Measurements from ENCODE around the gene CCT7. TPM values are rescaled to one million over a fixed set of nuclear protein-coding genes. Genes with fewer than 3 reads are reported as not detected.

CCT7 gene
- polyA plus RNA-seq, 2 of the 4 experiments (the other 2 are of a cell fraction) = 685 to 850 TPM

GRCh38 chr2:73250872-73251846 lies 17.1 kb downstream of the CCT7 start (continued):
- no peak for TF ChIP-seq NPAS2 (CRISPR knock-in tag; IDR thresholded peaks at IDR 0.05; ENCODE audit: borderline replicate concordance)

- TF ChIP-seq JUNB (IDR thresholded peaks at IDR 0.05) (no peak), CBX2 (IDR thresholded peaks at IDR 0.05; ENCODE audit: borderline replicate concordance, low read depth) (no peak), HOXB13 (CRISPR knock-in tag; IDR thresholded peaks at IDR 0.05; ENCODE audit: low read depth) (no peak)
- 94% methylated on average over 17 of the region's 17 CpGs for WGBS (ENCODE audit: missing lambda C conversion rate)
- Histone ChIP-seq H3K4me1 (no peaks in the 10 kb centered on the region), H3K4me3 (no peak overlapping the region), H3K27ac (no peak overlapping the region), H3K9me3 (no peaks in the 10 kb centered on the region), H3K4me2 (no peak overlapping the region)
- ChIA-PET POLR2A (interaction anchor here (3.2 kb wide), 1 partner anchor 19 kb away, joined by 12 read pairs; the partner anchor contains the start of genes CCT7 and PRADC1), CTCF (interaction anchor here (0.6 to 2.3 kb wide), 8 partner anchors 8 to 75 kb away, joined by 3 to 6 read pairs (median 4); partner anchors contain the start of gene PRADC1)
- no peak for FAIRE-seq
- DNase-seq (ENCODE audit: low read depth in 1 of 2, low spot score in 1 of 2) = no peak
- no peak for ATAC-seq
These were observed 18.3 kb downstream of the CCT7 start for GRCh38 chr2:73252238-73253027.

GRCh38 chr2:73253400-73253799 lies 19.3 kb downstream of the CCT7 start:
- TF ChIP-seq JUN (IDR thresholded peaks at IDR 0.05) (no peak), BCL3 (IDR thresholded peaks at IDR 0.05) (no peak), MYC (IDR thresholded peaks at IDR 0.05; ENCODE audit: borderline replicate concordance, low read length) (no peak)
- Histone ChIP-seq H3K4me2 (no peak overlapping the region), H3K4me3 (no peak overlapping the region), H3K27ac (no peak overlapping the region), H3K9me3 (no peaks in the 10 kb centered on the region), H3K4me1 (no peaks in the 10 kb centered on the region)
- CTCF ChIA-PET = interaction anchor here (0.7 to 2.2 kb wide), 8 partner anchors 9 to 107 kb away, joined by 3 to 9 read pairs (median 4); no protein-coding TSS in a partner anchor
- DNase-seq (ENCODE audit: low read depth in 1 of 2, low spot score in 1 of 2) (no peak), ATAC-seq (no peak), FAIRE-seq (no peak)
- 77% methylated on average over 2 of the region's 2 CpGs for WGBS (ENCODE audit: missing lambda C conversion rate)
- POLR2A ChIA-PET = interaction anchor here (0.8 to 3.2 kb wide), 2 partner anchors 15 to 20 kb away, joined by 3 to 12 read pairs; partner anchors contain the start of genes CCT7 and PRADC1

- Histone ChIP-seq H3K9me3 (no peaks in the 10 kb centered on the region), H3K4me1 (no peaks in the 10 kb centered on the region), H3K4me2 (no peak overlapping the region), H3K27ac (no peak overlapping the region), H3K4me3 (no peak overlapping the region)
- no peak for DNase-seq (ENCODE audit: low read depth in 1 of 2, low spot score in 1 of 2)
- FAIRE-seq = no peak
- CTCF ChIA-PET = interaction anchor here (0.5 to 2.2 kb wide), 11 partner anchors 9 to 1645 kb away, joined by 3 to 9 read pairs (median 3); no protein-coding TSS in a partner anchor
- TF ChIP-seq ZNF302 (CRISPR knock-in tag; IDR thresholded peaks at IDR 0.05) = no peak
- no peak for TF ChIP-seq NPAS2 (CRISPR knock-in tag; IDR thresholded peaks at IDR 0.05; ENCODE audit: borderline replicate concordance)
- no peak for TF ChIP-seq RAD21 (conservative IDR thresholded peaks at IDR 0.05 in 1 of 2, IDR thresholded peaks at IDR 0.05 in 1 of 2)
- TF ChIP-seq E2F6 (IDR thresholded peaks at IDR 0.05; ENCODE audit: borderline replicate concordance, low read depth) = no peak
- TF ChIP-seq EP300 (IDR thresholded peaks at IDR 0.05) = no peak
- no peak for TF ChIP-seq JUNB (IDR thresholded peaks at IDR 0.05)
- TF ChIP-seq SREBF2 (IDR thresholded peaks at IDR 0.05) = no peak
- no peak for TF ChIP-seq CHD4 (IDR thresholded peaks at IDR 0.05; ENCODE audit: borderline replicate concordance)
- no peak for TF ChIP-seq ZC3H11A (IDR thresholded peaks at IDR 0.05)
- no peak for TF ChIP-seq PHF8 (IDR thresholded peaks at IDR 0.05; ENCODE audit: borderline replicate concordance, low read depth)
- no peak for TF ChIP-seq TFCP2L1 (CRISPR knock-in tag; IDR thresholded peaks at IDR 0.05)
- no peak for TF ChIP-seq HEYL (CRISPR knock-in tag; IDR thresholded peaks at IDR 0.05)
- TF ChIP-seq ESRRA (IDR thresholded peaks at IDR 0.05; ENCODE audit: borderline replicate concordance, low read length) = no peak
- TF ChIP-seq FOXS1 (CRISPR knock-in tag; IDR thresholded peaks at IDR 0.05) = no peak
- TF ChIP-seq NFE2L2 (conservative IDR thresholded peaks at IDR 0.05; ENCODE audit: low read length) = no peak
- no peak for TF ChIP-seq ATOH8 (CRISPR knock-in tag; IDR thresholded peaks at IDR 0.05; ENCODE audit: low read depth)
- TF ChIP-seq HOXB13 (CRISPR knock-in tag; IDR thresholded peaks at IDR 0.05; ENCODE audit: low read depth) = no peak
- POLR2A ChIA-PET = interaction anchor here (0.8 to 3.2 kb wide), 2 partner anchors 16 to 20 kb away, joined by 3 to 12 read pairs; partner anchors contain the start of genes CCT7 and PRADC1
- no peak; a peak in 2 of 6 replicates for ATAC-seq
- 100% methylated on average over 3 of the region's 3 CpGs for WGBS (ENCODE audit: missing lambda C conversion rate)
These were observed 19.8 kb downstream of the CCT7 start for GRCh38 chr2:73253901-73254300.
